Measurements from ENCODE around the gene MYO3B. TPM values are rescaled to one million over a fixed set of nuclear protein-coding genes. Genes with fewer than 3 reads are reported as not detected.

Gene MYO3B
- total and polyA plus RNA-seq, 2 of the 8 experiments (the other 6 are each of a cell fraction or from before 2014, with no cell fraction given), result 0.17 to 0.19 TPM

GRCh38 chr2:170639635-170640034 is 461.7 kb downstream of the MYO3B start:
- no peak for TF ChIP-seq JUND (IDR thresholded peaks at IDR 0.05; ENCODE audit: low read length)
- no peak for TF ChIP-seq CREB1 (IDR thresholded peaks at IDR 0.05)
- no peak for TF ChIP-seq BRCA1 (IDR thresholded peaks at IDR 0.05; ENCODE audit: low read depth, low read length)
- POLR2A ChIA-PET (ENCODE audit: partially characterized antibody), result no interaction called here

More at GRCh38 chr2:170639635-170640034, 461.7 kb downstream of the MYO3B start:
- Histone ChIP-seq H3K23ac (ENCODE audit: insufficient read length) (no peak overlapping the region), H3K18ac (ENCODE audit: extremely low read depth, low read length) (no peak overlapping the region), H3K4me2 (ENCODE audit: insufficient read depth in 1 of 2, low read depth in 2 of 2, low read length in 2 of 2) (no peak overlapping the region), H4K20me1 (replicated peaks in 1 of 2; ENCODE audit: control insufficient read depth in 1 of 2, insufficient read depth in 2 of 2, low read length in 2 of 2) (no peaks in the 10 kb centered on the region), H2BK5ac (ENCODE audit: low read depth, low read length) (no peak overlapping the region), H2AFZ (ENCODE audit: low read length) (no peak overlapping the region), H3K23me2 (ENCODE audit: low read depth, low read length) (no peaks in the 10 kb centered on the region), H3K27me3 (replicated peaks in 1 of 4; ENCODE audit: control insufficient read depth in 3 of 4, extremely low read depth in 1 of 4, insufficient read depth in 3 of 4, low read length in 3 of 4) (no peaks in the 10 kb centered on the region; a peak in 1 of 7 replicates), H3K4me1 (replicated peaks in 1 of 4; ENCODE audit: control insufficient read depth in 3 of 4, insufficient read depth in 4 of 4, low read length in 3 of 4) (no peaks in the 10 kb centered on the region), H2BK120ac (replicated peaks; ENCODE audit: low read depth, low read length) (no peak overlapping the region), H2BK15ac (ENCODE audit: low read length) (no peak overlapping the region), H4K8ac (ENCODE audit: extremely low read depth, insufficient read depth, low read length) (no peak overlapping the region), H3K27ac (ENCODE audit: low read depth, low read length) (no peak overlapping the region), H2BK12ac (ENCODE audit: low read depth, low read length) (no peak overlapping the region), H4K91ac (replicated peaks; ENCODE audit: insufficient read length, low read length) (no peak overlapping the region), H3K79me2 (ENCODE audit: control insufficient read depth in 1 of 2, insufficient read depth in 2 of 2, low read length in 2 of 2) (no peaks in the 10 kb centered on the region), H2AK5ac (ENCODE audit: low read depth, low read length) (no peak overlapping the region), H3K9me3 (ENCODE audit: insufficient read depth in 2 of 2, low read depth in 1 of 2, low read length in 1 of 2) (no peaks in the 10 kb centered on the region), H4K5ac (ENCODE audit: insufficient read length, low read depth, low read length) (no peak overlapping the region), H3K4me3 (ENCODE audit: extremely low read depth in 1 of 4, insufficient read depth in 2 of 4, low read depth in 3 of 4, low read length in 4 of 4) (no peak overlapping the region), H2BK20ac (ENCODE audit: low read length) (no peak overlapping the region), H3K56ac (replicated peaks; ENCODE audit: insufficient read length, low read depth, low read length) (no peak overlapping the region), H3K4ac (replicated peaks; ENCODE audit: insufficient read length, low read depth, low read length) (no peak overlapping the region), H3K36me3 (ENCODE audit: control insufficient read depth in 2 of 4, insufficient read depth in 4 of 4, low read length in 3 of 4) (no peaks in the 10 kb centered on the region), H3K14ac (ENCODE audit: insufficient read length) (no peak overlapping the region), H3K9ac (replicated peaks in 1 of 4; ENCODE audit: extremely low read depth in 1 of 4, low read depth in 3 of 4, low read length in 3 of 4) (no peak overlapping the region), H3K79me1 (ENCODE audit: low read depth, low read length) (no peaks in the 10 kb centered on the region)
- CTCF ChIA-PET (ENCODE audit: partially characterized antibody), result interaction anchor here (1.2 to 2.4 kb wide), 2 partner anchors 11 to 21 kb away, joined by 3 to 7 read pairs; no protein-coding TSS in a partner anchor
- WGBS, 2 experiments (ENCODE audit: extremely low coverage in 1 of 2, insufficient coverage in 1 of 2, insufficient read length in 1 of 2, insufficient replicate concordance in 2 of 2, low coverage in 1 of 2, low lambda C conversion rate in 2 of 2, missing lambda C conversion rate in 1 of 2), result 89% methylated on average over 3 of the region's 3 CpGs; no CpG with 5 or more reads in 1 of the 2 experiments
- DNase-seq (ENCODE audit: low read depth in 1 of 2, low spot score in 2 of 2) (no peak), FAIRE-seq (no peak)
